NCI-H2227 treated with DMSO at 0.1 percent for 48 hours (cell line): Measurements from ENCODE around the gene SNCB.

ENCODE experiments used
- DNase-seq: peaks from one replicate; lab custom pipeline; 2025; lab: John Stamatoyannopoulos, UW

SNCB gene

DNA sequence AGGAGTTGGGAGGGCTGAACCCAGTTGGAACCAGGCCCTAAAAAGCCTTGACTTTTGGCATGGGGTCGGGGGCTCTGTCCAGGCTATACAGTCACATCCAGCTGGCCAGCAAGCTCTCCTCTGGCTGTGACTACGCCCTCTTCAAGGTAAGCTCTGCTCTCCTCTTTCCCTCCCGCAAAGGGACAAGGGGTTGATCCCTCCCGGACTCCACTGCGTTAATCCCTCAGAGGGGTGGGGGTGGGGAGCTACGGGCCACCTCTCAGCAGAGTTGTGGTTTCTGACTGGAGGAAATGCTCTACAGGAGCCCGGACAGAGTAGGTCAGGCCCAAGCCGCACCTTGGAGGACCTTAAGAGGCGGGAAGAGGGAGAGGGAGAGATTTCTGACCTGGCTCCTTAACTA is 14.0 kb upstream of the SNCB start:
- no peak for DNase-seq

DNA sequence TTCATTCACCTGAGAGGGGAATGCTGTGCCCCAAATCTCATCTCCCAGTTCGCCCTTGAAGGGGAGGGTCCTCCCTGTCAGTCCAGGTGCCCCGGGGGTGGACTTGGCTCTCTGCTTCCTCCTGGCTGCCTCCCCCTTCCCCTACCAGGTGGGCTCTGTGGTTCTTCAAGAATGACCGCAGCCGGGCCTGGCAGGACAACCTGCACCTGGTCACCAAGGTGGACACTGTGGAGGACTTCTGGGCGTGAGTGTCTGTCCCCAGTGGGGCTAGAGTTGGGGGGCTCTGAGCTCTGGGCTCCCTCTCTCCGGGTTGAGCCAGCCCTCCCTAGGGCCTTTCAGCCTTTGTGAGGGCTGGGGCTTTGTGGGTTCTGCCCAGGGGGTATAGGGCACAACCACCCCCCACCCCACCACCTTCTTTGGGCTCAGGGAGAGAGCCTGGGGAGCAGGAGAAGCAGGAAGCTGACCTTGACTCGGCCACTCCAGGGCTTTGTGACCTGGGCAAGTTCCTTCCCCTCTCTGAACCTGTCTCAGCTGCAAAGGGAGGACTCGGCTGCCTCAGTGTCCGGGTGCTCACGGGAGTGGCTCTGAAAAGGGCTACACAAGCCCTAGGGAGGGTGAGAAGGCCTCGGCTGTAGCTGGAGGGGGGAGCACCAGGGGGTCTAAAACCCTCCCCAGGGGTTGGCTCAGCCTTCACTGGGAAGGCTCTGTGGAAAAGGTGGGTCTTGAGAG is 13.3 kb upstream of the SNCB start:
- no peak for DNase-seq

DNA sequence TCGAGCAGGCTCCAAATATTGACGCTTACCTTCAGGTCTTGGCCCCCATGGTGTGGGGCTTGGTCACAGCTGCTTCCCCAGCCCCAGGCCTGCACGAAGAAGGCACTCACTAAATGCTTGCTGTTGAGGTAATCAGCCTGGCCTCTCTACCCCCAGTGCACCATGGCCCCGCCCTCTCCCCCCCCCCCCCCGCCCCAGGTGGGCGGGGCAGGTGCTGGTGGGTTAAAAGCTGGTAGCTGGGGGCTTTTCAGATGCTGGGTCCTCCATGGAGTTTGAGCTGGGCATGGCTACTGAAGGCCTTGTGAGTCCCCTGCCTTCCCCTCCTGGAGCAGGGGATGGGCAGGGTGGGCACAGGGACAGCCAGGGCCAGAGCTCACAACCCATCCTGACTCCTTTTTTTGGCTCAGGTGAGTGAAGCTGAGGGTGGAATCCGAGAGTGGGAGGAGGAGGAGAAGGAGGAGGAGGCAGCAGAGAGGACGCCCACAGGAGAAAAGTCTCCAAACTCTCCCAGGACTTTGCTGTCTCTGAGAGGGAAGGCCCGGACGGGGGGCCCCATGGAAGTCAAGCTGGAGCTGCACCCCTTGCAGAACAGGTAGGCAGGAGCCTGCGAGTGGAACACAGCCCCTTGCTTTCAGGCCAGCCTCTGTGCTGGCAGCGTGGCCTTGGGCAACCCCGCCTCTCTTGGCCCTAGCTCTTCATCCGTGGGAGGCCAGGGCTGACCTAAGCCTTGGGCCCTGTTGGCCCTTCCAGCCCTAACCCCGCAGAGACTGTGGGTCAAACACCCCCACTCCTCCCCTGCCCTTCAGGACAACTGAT is 12.5 kb upstream of the SNCB start:
- DNase-seq, result no peak

DNA sequence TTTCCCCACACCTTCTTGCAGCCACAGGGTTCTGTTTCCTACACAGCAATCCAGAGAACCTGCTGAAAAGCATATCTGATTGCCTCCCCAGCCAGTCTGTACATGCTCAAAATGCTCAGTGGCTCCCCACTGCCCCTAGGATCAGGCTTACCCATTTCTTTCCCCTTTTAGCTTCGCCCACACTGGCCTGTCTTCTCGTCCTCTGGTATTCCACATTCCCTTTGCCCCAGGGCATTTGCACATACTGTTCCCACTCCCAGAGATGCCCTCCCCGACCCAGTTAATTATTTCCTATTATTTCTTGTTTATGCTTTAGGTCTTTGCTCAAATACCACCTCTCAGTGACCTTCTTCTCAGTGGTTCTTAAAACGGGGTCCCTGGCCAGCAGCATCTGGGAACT is 10.3 kb upstream of the SNCB start:
- DNase-seq, result no peak

DNA sequence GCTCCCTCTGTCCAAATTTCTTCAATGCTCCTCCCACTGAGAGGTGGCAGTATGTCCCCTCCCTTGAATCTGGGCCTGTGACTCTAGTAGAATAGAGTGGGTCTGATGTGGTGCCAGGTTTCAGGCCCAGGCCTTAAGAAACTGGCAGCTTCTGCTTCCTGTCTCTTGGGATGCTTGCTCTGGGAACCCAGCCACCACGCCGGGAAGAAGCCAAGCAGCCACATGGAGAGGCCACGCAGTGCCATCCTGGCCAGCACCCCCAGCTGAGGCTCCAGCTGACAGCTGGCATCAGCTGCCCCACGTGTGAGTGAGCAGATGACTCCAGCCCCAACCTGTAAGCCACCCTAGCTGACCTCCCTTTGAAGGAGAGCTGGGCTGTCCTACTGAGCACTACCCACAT is 9.6 kb upstream of the SNCB start:
- DNase-seq, result no peak

DNA sequence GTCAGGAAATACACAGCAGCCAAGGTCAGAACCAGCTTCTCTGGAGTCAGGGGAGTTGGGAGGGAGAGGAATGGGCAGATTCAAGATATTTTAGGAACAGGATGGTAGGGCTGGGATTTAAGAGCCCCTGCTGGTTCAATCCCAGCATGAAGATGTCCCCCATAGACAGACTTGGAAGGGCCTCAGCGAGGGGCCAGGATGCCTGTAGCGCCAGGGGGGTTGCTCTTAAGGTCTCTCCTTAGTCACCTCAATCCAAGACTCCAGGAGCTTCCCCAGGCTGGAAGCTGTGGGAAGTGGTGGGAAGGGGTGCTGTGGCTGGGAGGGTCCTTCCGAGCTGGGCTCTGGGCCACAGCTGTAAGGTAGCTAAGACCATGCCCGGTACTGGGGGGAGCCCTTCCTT is 8.9 kb upstream of the SNCB start:
- no peak for DNase-seq

DNA sequence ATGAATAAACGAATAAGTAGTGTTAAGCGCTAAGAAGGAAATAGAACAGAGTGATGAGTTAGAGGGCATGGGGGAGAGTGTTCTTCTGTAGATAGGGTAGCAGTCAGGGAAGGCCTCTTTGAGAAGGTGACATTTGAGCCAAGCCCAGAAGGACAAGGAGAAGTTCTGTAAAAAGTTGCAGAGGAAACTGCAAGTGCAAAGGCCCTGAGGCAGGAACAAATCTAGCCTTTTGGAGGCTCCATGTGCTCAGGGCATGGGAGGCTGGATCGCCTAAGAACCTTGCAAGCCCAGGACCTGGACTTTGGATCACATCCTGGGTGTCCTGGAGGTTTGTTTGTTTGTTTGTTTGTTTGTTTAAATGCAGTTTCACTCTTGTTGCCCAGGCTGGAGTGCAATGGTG is 8.1 kb upstream of the SNCB start:
- DNase-seq, result no peak

DNA sequence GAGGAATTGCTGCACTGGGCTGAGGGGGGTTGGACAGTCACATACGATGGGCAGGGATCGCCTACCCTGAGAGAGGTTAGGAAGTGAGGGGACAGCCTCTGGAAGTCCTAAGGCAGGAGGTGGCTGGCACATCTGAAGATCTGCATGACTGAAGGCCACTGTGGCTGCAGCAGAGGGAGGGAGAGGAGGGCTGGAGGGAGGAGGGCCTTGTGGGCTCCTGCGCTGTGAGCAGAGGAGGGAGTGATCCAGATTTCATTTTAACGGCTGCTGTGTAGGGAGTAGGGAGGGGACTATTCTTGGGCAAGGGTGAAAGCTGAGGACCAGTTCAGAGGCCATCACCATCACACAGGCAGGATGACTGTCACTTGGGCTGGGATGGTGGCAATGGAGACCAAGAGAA is 7.2 kb upstream of the SNCB start:
- DNase-seq, result no peak

DNA sequence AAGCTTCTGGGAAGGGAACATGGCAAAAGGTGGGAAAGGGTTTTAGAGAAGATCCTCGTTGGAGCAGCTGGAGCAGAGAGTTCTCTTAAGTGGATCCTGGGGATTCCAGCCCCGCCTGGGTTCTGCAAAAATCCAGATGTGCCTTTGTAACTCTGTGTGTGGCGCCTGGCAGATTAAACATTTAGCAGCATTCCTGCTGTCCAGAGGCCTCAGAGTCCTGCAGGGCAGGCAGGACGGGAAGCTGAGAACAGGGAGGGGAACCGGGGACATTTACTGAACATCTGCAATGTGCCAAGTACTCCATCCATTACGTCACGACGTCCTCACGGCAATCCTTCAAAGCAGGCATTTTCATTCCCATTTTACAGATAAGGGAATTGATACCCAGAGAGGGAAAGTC is 6.1 kb upstream of the SNCB start:
- no peak for DNase-seq

DNA sequence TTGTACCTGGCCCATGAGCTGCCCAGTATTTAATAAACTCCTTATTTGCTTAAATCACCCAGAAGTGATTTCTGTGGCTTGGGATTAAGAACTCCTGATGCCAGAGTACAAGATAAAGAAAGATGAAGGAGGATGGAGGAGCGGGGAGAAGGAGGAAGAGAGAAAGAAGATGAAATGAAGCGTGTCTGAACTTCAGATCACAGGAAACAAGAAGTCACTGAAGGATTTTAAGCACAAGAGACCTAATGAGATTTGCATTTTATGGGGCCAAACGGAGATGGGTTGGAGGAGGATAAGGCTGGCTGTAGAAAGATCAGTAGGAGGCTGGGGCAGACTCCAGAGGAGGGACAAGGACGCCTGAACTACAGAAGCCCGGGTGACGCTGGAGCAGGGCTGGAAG is 3.3 kb upstream of the SNCB start:
- no peak for DNase-seq

DNA sequence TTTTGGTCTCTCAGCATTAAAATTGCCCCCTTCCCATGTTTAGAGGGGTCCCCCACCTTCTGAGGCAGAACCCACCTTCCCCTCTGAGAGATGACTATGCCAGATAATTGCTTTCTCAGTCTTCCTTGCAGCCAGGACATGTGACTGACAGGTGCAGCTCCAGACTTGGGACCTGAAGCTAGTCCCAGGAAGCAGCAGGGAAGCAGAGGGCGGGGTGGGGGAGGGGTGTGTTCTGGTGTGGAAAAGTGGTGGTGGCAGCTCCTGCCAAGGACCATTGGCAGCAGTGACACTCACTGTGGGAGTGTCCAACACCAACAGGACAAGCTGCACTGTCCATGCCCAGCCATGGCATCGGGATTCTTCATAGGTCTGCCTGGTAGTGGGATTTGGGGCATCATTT is 2.4 kb upstream of the SNCB start:
- DNase-seq, result no peak

DNA sequence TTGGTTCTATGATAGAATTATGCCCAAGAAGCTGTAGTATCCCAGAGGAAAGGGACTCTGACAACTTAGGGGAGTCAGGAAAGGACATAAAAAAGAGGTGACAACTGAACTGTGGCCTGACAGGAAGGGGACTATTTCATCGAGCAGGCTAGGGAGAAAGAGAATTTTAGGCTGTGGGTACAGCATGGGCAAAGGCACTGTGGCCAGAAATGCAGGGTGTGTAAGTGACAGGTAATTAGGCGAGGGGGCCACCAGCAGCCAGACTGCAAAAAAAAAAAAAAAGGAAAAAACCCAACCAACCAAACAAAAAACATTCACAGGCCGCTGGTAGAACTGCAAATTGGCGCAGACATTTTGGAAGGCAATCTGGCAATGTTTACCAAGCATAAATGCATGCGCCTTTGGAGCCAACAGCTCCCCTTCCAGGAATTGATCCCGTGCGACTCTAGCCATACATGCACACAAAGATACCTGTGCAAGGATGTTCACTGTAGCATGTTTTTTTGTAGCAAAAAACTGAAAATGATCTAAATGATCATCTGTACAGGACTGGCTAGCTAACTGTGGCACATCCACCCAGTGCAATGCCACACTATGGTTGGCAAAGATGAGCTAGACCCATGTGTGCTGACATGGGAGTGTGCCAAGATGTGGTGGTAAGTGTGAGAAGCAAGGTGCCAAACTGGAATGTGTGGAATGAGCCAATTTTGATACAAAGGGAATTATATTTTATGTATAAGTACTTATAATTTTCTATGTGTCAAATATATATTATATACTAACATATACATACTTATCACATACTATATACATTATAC is 1.3 kb upstream of the SNCB start:
- no peak for DNase-seq

DNA sequence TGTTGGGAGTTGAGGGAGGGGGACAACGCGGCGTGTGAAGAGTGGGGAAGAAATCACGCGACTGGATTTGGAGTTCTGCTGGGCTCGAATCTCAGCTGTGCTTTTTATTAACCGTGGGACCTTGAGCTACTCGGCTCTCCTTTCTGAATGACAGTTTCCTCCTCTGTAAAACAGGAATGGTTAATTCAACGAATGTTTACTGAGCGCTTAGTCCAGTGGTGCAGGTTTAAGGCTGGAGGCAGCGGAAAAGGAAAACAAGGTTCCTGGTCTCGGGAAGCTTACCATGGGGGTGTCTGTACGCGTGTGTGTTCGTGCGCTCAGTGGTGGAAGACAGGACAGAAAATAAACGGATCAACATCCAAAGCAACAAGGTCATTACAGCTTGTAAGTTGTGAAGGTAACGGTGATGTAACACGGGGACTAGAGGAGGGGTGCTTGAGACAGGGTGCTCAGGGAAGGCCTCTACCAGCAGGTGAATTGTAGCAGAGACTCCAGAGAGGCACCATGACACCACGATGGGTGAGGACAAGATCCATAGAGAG is 418 bp upstream of the SNCB start:
- DNase-seq, result no peak

DNA sequence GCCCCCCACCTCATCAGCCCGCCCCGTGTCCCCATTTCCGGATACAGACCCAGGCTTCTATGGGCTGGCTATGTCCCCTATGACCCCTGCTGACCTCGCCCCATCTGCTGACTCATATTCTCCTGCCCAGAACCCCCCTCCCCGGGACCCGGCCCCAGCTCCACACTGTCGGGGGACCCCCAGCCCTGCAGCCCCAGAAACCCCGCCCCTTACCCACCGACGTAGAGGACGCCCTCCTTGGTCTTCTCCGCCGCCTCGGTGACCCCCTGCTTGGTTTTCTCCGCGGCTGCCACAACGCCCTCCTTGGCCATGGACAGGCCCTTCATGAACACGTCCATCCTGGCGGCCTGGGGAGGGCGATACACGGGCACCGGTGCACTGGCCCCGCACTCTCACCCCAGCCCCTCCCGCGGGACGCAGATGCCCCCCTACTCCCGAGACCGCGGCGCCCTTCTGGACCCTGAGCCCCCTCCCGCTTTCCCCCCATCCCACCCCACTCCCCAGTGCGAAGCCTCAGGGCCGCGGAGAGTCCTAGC is 949 bp downstream of the SNCB start:
- DNase-seq, result no peak

DNA sequence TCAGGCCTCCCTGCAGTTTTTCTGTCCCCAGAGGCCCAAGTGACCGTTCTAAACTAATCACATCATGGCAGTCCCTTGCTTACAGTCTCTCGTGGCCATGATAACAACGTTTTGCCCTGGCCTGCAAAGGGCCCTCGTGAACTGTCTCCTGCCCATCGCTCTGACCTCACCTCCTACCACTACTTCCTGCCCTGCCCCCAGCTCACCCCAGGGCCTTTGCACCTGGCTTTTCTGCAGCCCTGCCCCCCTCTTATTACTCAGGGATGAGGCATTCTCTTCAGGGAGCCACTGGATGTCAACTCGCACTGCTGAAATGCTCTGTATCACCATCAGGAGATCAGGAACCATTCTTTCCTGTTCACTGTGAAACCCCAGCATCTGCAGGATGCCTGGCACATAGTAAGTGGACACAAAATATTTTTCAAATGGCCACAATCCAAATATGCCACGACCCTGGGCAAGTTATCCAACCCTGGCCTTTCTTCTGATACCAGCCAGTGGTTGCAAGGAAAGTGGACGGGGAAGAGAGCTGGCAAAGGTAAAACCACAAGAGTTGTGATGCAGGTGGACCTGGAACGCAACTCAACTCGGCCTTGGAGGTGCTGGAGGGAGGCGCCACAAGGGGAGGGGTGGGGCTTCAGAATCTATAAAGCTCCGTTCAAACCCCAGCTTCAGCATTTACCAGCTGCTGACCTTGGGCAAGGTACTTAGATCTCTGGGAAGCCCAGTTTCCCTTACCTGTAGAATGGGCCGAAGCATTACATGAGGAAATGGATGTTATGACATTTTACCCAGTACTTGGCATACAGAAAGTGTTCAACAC is 1.7 kb downstream of the SNCB start:
- DNase-seq, result no peak

DNA sequence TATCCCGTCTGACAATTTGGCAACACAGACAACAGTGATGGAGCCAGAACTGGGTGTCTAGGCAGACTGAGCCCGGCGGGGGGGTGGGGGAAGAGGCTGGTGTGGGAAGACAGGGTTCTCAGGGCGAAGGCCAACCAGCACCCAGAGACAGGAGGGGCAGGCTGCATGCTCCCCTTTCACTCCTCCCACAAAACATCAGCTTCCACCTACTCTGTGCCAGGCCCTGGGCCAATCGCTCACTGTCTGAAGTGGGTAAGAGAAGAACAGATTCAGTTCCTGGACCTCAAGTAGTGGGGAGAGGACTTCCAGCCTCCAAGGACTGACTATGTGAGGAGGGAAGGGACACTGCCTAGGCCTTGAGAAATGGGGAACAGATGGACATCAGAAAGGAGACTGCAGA is 2.8 kb downstream of the SNCB start:
- no peak for DNase-seq

DNA sequence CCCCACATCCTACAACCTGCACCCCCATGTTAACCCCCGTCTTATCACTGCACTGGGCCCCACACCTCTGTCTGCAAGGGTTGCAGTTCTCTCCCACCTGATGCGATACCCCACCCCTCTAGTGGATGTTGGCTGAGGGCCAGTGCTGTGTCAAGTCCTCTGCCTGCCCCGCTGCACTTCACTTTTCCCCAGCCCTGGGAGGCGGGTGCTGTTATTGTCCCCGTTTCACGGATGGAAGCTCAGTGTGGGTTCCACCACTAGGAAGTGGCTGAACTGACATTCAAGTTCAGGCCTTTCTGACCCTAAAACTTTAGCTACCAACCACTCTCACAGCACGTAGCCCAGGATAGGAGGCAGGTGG is 3.5 kb downstream of the SNCB start:
- DNase-seq, result no peak

DNA sequence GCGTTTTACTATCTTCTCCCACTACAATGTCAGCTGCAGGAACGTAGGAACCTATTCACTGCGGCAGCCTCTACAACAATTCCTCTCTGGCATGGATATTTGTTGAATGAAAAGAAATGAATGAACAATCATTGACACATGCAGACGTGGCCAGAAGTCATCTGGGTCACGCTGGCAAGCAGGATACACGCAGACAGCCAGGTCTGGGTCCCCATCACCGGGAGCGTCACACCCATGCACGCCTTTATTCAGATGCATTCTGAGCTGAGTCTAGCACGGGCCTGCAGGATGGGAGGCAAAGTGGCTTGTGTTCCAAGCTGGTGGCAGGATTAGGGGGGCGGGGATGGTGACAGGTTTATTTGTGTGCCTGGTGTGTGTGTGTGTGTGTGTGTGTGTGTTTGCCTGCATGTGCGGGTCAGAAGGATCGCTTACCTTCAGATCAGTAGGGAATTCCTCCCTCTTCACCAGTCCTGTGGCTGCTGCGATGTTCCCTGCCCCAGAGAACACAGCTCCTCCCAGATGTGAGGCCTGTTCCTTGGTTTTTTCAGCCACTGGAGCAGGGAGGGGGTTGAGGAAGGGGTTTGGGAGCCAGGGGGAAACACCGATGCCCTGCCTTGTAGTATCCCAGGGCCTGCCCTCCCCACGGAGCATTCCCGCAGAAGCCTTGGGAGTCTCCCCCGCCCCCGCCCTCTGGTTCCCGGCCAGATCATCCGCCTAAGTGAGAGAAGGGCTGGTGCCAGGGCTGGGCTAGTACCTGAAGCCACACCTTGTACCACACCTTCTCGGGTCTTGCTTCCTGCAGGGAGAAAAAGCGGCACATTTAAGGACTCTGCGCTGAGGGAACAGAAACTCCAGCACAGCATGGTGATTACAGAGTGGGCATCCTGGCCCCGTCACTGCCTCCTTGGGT is 4.1 kb downstream of the SNCB start:
- DNase-seq, result no peak

DNA sequence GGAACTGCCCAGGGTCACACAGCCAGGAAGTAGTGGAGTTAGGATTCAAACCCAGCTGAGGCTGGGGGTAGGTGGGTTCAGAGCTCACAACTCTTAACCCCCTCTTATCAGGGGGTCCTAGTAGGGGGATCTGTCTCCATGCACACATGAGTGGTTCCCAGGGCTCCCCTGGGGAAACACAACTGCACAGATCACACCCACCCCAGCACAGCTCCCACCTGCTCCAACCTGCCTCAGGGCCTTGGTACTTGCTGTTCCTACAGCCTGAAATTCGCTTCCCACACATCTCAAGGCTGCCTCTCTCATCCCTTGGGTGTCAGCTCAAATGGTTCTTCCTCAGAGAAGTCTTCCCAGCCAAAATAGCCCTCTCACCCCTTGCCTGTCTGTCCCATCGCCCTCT is 4.8 kb downstream of the SNCB start:
- DNase-seq, result no peak

DNA sequence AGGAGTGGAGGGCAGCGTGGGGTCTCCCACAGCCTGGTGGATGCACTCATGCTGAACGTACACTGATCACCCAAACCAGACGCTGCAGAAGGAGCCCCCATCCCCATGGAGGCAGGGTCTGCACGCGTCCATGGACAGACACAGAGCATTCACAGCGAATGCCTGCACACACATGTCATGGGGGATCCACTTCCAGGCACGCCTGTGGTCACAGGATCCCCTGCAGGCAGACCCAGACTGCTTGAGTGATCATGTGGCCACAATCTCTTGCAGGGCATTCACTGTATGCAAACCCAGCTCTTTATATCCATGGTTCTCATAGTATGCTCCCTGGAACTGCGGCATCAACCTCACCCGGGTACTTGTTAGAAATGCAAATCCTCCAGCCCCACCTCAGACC is 5.4 kb downstream of the SNCB start:
- no peak for DNase-seq

DNA sequence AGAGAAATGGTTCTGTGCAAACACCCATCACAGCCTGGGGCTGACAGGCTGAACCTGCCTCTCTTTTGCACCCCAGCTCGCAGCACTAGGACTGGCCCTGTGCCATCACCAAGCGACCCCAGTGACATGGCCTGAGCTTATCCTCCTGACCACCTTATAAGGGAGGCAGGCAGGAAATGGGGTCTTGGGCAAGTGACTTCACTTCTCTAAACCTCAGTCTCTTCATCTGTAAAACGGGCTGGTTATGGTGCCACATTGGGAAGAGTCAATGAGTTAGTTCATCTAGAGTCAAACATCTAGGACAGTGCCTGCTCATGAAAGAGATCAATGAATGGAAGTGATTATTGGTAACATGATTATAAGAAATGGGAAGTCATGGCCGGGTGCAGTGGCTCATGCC is 6.2 kb downstream of the SNCB start:
- no peak for DNase-seq
